NCI-H510A treated with DMSO at 0.1 percent for 48 hours (cell line): ENCODE measurements around the gene LRP2BP.
"Not testable (repeated sequence)": the region's sequence is repeated elsewhere in the genome, so short reads cannot be mapped to it uniquely, and the experiment has no call there.

Source experiments
- DNase-seq: peaks from one replicate; lab custom pipeline; 2025; lab: John Stamatoyannopoulos, UW

The LRP2BP gene

GRCh38 chr4:185395956-185396723, 416 bp upstream of the LRP2BP start:
- peak; percentile 88 for DNase-seq

- DNase-seq = no peak
These were observed 1.0 kb downstream of the LRP2BP start for GRCh38 chr4:185394568-185395237.

GRCh38 chr4:185392156-185392555, 3.6 kb downstream of the LRP2BP start:
- DNase-seq = no peak

DNA sequence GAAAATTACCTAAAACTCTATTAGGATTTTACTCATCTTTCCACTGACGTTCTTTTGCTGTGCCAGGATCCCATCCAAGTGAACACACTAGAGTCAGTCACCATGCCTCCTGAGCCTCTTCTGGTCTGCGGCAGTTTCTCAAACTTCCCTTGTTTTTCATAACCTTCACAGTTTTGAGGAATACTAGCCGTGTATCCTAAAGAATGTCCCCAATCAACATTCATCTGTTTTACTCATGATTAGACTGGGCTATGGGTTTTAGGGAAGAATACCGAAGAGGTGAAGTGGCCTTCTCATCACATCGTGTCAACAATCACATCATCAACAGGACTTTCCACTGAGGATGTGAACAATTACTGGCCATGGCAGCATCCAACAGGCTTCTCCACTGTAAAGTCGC, 4.8 kb downstream of the LRP2BP start:
- no peak for DNase-seq

GRCh38 chr4:185387957-185388356, 7.8 kb downstream of the LRP2BP start:
- no peak for DNase-seq

GRCh38 chr4:185384930-185385331, 10.8 kb downstream of the LRP2BP start:
- DNase-seq = no peak

DNA sequence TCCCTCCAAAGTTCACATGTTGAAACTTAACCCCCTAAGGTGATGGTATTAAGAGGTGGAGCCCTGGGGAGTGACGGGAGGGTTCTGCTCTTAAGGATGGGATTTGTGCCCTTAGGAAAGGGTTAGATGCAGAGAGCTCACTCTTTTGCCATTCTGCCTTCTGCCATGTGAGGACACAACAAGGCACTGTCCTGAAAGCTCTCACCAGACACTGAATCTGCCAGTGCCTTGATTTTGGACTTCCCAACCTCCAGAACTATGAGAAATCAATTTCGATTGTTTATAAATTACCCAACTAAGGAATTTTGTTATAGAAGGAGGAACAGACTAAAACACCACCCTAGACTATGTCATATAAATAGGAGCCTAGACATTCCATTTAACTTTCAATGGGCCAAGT, 11.7 kb downstream of the LRP2BP start:
- DNase-seq = no peak

GRCh38 chr4:185383451-185383850, 12.3 kb downstream of the LRP2BP start:
- no peak for DNase-seq

GRCh38 chr4:185382754-185383153, 13.0 kb downstream of the LRP2BP start:
- no peak for DNase-seq

DNA sequence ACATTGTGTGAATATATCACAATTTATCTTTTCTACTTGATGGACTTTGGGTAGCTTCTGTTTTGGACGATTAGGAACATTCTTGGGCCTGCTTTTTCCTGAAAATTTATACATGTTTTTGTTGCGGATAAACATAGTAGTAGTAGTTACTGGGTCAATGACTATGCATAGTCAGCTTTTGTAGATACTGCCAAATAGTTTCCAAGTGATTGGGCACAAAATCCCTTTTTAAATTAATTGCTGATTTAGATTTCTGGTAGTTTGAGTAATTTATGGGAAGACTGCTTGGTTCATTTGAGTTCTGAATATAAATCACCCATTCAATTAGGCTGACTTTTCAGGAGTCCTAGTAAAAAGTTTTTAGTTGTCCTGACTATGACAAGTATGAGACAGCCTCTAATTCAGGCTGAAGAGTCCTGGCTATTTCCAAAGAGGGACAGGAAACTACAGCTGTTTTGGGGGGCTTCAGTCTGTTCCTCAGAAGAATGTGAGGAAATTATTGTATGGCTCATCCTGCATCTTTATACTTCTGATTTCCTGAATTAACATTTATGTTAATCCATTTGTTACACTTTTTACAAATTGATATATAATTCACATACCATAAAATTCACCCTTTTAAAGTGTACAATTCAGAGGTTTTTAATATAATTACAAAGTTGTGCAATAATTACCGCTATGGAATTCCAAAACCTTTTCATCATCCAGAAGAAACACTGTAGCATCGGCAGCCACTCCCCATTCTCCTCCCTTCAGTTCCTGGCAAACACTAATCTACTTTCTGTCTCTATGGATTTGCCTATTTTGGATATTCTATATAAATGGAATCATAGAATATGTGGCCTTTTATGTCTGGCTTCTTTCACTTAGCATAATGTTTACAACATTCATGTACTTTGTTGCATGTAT, 14.2 kb downstream of the LRP2BP start:
- no peak for DNase-seq

DNA sequence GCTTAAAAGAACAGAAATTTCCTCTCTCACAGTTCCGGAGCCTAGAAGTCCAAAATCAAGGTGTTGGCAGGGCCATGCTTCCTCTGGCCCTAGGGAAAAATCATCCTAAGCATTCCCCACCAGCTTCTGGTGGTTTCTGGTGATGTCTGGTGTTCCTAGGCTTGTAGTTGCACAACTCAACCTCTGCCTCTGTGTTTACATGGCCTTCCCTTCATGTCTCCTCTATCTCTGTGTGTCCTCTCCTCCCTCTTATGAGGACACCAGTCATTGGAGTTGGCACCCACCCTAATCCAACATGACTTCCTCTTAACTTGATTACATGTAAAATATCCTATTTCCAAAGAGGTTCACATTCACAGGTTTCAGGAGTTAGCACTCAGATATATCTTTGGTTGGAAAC, 15.4 kb downstream of the LRP2BP start:
- DNase-seq = no peak

- DNase-seq = no peak
These were observed 16.1 kb downstream of the LRP2BP start for GRCh38 chr4:185379326-185380295.

DNA sequence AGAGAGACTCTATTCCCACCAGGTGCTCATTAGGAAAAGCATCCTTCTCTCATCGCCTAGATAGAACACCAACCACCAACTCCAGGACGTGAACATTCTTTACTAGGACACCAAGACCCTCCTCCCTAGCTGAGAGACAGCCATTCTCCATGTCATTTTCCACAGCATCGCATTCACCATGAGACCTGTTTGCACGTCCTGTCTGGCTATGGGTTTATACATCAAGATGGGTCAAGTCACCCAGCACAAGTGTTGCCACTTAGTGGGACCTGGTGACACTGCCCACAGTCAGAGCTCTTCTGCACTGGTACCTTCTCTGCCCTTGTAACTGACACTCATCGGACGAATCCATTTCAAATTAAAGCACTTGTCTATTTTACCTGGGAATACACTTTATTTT, 17.5 kb downstream of the LRP2BP start:
- no peak for DNase-seq

- DNase-seq = no peak
These were observed 21.2 kb downstream of the LRP2BP start for GRCh38 chr4:185374573-185374972.

GRCh38 chr4:185374027-185374426, 21.7 kb downstream of the LRP2BP start:
- DNase-seq = no peak

DNA sequence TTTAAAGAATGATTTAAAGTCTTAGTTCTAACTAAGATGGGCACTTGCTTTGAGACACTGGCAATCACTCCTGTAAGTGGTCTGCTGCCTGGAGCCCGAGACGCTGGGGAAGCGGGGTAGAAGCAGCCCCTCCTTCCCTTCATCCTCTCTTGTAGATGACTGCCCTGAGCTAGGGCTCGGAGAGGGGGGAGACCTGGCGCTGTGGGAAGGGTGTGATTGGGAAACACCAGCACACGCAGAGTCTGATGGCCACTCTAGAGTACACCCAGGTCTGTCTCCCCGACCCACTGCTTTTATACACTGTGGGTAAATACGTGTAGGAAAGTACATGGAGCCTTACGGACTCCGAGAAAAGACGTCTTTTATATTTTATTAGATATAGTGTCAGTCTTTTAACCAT, 24.0 kb downstream of the LRP2BP start:
- no peak for DNase-seq

DNA sequence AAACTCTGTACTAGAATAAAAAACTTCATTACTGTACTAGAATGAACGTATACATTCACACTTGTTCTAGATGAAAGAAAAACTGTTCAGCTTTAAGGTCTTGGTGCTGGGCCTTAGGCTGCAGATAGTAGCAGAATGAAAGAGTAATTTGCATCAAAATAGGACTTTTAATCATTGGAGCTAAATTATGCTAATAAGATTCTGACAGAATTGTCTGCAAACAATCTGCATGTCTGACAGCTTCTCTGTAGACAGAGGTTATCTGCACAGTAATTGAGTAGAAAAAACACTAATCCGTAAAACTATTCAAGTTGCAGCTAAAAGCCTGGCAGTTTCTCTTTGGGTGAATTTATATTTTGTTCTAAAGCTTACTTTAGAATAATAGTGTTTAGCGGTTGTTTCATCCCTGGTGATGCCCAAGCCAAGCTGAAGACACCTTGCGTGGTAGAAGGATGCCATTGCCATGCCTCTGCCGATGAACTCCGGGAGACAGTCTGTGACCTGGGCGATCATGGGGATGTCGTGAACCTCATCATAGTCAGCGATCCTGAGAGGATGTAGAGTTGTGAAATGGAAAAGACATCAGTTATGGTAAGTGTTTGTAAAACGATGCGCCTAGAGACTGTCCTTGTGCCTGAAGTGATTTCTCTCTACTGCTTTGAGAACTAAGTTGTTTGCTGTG, 25.3 kb downstream of the LRP2BP start:
- no peak for DNase-seq

- DNase-seq = no peak
These were observed 26.0 kb downstream of the LRP2BP start for GRCh38 chr4:185369731-185370130.

GRCh38 chr4:185364886-185365285, 30.8 kb downstream of the LRP2BP start:
- DNase-seq = no peak

DNA sequence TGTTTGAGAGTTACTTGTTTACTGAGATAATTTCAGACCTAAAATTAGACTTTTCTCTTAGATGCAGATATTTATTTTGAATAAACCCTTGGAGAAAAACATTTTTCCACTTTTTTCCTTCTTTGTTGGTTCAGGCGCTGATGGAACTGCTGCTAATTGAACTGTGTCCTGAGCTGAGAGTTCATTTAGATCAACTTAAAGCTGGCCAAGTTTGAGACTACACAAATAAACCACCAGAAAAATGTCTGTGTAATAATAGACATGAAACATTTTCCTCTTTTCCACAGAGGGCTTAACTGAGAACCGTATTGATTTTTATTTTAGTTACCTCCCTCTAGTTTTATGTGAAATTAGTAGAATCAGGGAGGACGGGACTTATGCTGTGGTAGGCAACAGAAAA, 32.5 kb downstream of the LRP2BP start:
- no peak for DNase-seq

GRCh38 chr4:185362570-185362969, 33.2 kb downstream of the LRP2BP start:
- DNase-seq = not testable (repeated sequence)
